Parathyroid adenoma (tissue), 2 donors: Measurements from ENCODE around the gene TMEM54.

Source experiments
- H2AFZ ChIP-seq: fragments of 300-600 bp; sonication (generic); one replicate; pipeline ENCODE4 v1.7.0; 2017; ENCODE audit warnings: antibody characterized with exemption, mild to moderate bottlenecking
- H3K27ac ChIP-seq: fragments of 300-600 bp; sonication (generic); one replicate; pipeline ENCODE4 v1.7.0; 2017
- H3K27me3 ChIP-seq: fragments of 300-600 bp; sonication (generic); one replicate; pipeline ENCODE4 v1.7.0; 2017; ENCODE audit warnings: low read length; ENCODE audit not compliant: control insufficient read depth, insufficient read depth
- H3K36me3 ChIP-seq: fragments of 300-600 bp; sonication (generic); one replicate; pipeline ENCODE4 v1.7.0; 2017; ENCODE audit warnings: low read length; ENCODE audit not compliant: control insufficient read depth, insufficient read depth
- H3K4me1 ChIP-seq: fragments of 300-600 bp; sonication (generic); one replicate; pipeline ENCODE4 v1.7.0; 2017; ENCODE audit warnings: control low read depth
- H3K4me2 ChIP-seq: fragments of 300-600 bp; sonication (generic); one replicate; pipeline ENCODE4 v1.7.0; 2017; ENCODE audit warnings: low read length
- H3K4me3 ChIP-seq: fragments of 300-600 bp; sonication (generic); one replicate; pipeline ENCODE4 v1.7.0; 2017; ENCODE audit warnings: low read depth, low read length
- H3K79me2 ChIP-seq: fragments of 300-600 bp; sonication (generic); one replicate; pipeline ENCODE4 v1.7.0; 2017; ENCODE audit warnings: control low read depth
- H3K9ac ChIP-seq: fragments of 300-600 bp; sonication (generic); one replicate; pipeline ENCODE4 v1.7.0; 2017; ENCODE audit warnings: mild to moderate bottlenecking
- H3K9me3 ChIP-seq: fragments of 300-600 bp; sonication (generic); one replicate; pipeline ENCODE4 v1.7.0; 2017; ENCODE audit warnings: low read length; ENCODE audit not compliant: control insufficient read depth
- CTCF ChIP-seq: fragments of 300-600 bp; sonication (generic); IDR thresholded peaks from one replicate; pipeline ENCODE4 v1.7.0; 2017; ENCODE audit warnings: antibody characterized with exemption, mild to moderate bottlenecking
- donor health status: primary hyperparathyroidism.

The TMEM54 gene

GRCh38 chr1:32888134-32888533 lies 13.1 kb downstream of the TMEM54 start:
- H3K4me2 ChIP-seq: no peak overlapping the region
- H3K4me1 ChIP-seq: no peaks in the 10 kb centered on the region
- H3K36me3 ChIP-seq: no peaks in the 10 kb centered on the region
- no peaks in the 10 kb centered on the region for H3K9me3 ChIP-seq
- no peak overlapping the region for H2AFZ ChIP-seq
- H3K9ac ChIP-seq: no peak overlapping the region
- no peak overlapping the region for H3K27ac ChIP-seq
- H3K79me2 ChIP-seq: no peaks in the 10 kb centered on the region
- no peak overlapping the region for H3K4me3 ChIP-seq
- TF ChIP-seq CTCF: no peak
- H3K27me3 ChIP-seq: no peaks in the 10 kb centered on the region

DNA sequence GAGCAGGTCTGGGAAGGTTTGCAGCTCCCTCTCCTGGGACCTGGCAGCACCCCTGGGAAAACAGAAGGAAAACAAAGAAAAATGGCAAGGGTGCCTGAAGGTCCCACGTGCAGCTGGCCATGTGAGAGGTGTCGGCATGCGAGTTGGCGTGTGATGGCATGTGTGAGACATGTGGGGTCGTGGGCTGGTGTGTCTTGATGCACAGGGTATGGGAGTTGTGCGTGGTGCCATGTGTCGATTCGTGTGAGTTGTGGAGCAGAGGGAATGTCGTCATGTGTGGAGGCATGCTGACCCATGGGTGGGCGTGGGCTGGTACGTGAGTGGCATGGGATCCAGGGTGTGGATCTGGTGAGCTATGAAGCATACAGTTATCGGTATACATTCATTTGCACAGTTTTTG lies 13.6 kb downstream of the TMEM54 start:
- Histone ChIP-seq H3K79me2 (no peaks in the 10 kb centered on the region), H2AFZ (no peak overlapping the region), H3K9me3 (no peaks in the 10 kb centered on the region), H3K9ac (no peak overlapping the region), H3K4me1 (no peaks in the 10 kb centered on the region), H3K4me2 (no peak overlapping the region), H3K36me3 (no peaks in the 10 kb centered on the region), H3K4me3 (no peak overlapping the region), H3K27ac (no peak overlapping the region), H3K27me3 (no peaks in the 10 kb centered on the region)
- no peak for TF ChIP-seq CTCF

DNA sequence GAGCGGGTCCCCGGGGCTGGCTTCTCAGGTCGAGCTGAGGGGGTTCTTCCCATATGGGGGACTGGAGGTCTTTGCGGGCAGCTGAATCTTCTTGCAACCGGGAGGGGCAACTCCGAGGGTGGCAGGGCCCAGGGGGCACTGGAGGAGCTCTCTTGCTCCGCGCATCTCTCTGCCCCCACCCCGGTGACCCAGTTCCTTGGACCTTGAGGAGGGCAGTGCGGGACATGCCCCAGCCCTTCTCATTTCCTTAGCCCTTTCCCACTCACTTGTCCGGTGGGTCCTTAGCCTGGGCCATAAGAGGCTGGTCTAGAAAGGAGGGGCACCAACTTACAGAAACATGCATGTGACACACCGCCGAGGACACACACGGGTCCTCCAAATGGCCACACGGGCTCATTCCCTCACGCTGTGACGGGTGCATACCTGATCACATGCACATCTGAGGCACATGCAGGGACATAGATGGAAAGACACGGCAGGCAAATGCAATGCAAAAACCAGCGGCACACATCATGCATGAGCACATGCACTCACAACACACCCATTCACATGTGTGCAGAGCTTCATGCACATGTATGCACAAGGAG lies 14.3 kb downstream of the TMEM54 start:
- H3K4me3 ChIP-seq: no peak overlapping the region
- no peak overlapping the region for H3K9ac ChIP-seq
- H3K27me3 ChIP-seq: no peaks in the 10 kb centered on the region

GRCh38 chr1:32886004-32886827 lies 15.0 kb downstream of the TMEM54 start, which contains the start of gene HPCA:
TSS of gene HPCA (plus strand) at chr1:32886491. CDS start at chr1:32888899, 2,408 bp downstream.
- H3K9me3 ChIP-seq: no peaks in the 10 kb centered on the region
- H2AFZ ChIP-seq: no peak within 1 kb of the TSS
- TF ChIP-seq CTCF: peak; percentile 11
- no peaks in the 10 kb centered on the region for H3K36me3 ChIP-seq
- H3K4me2 ChIP-seq: no peak within 1 kb of the TSS
- no peaks in the 10 kb centered on the region for H3K79me2 ChIP-seq
- no peak within 1 kb of the TSS for H3K9ac ChIP-seq
- no peak within 1 kb of the TSS for H3K4me3 ChIP-seq
- H3K27ac ChIP-seq: no peak within 1 kb of the TSS
- H3K27me3 ChIP-seq: no peaks in the 10 kb centered on the region
- H3K4me1 ChIP-seq: no peaks in the 10 kb centered on the region

More for the DNA sequence above, 14.3 kb downstream of the TMEM54 start:
- Histone ChIP-seq H3K4me2 (no peak overlapping the region), H2AFZ (no peak overlapping the region), H3K79me2 (no peaks in the 10 kb centered on the region), H3K27ac (no peak overlapping the region), H3K36me3 (no peaks in the 10 kb centered on the region), H3K4me1 (no peaks in the 10 kb centered on the region), H3K9me3 (no peaks in the 10 kb centered on the region)
- no peak for TF ChIP-seq CTCF
